Upper lobe of left lung (tissue), 4 donors: Measurements from ENCODE around the gene DCAF17.

Source experiments
- EP300 ChIP-seq, 4 donors: sonication (generic); formaldehyde crosslinking; IDR thresholded peaks; one replicate each; pipeline ENCODE4 v1.5.1; 2017; ENCODE audit warnings: antibody characterized with exemption in 4 of 4, control low read depth in 2 of 4
- POLR2A ChIP-seq, 4 donors: fragments of 450-650 bp; IDR thresholded peaks; one replicate each; pipeline ENCODE4 v1.5.1; 2016 to 2017; ENCODE audit warnings: antibody characterized with exemption in 4 of 4, mild to moderate bottlenecking in 2 of 4
- POLR2AphosphoS5 ChIP-seq, 2 donors: sonication (generic); formaldehyde crosslinking; IDR thresholded peaks; one replicate each; pipeline ENCODE4 v1.5.1; 2017; ENCODE audit warnings: antibody characterized with exemption in 2 of 2
- TF ChIP-seq, protein P1 (sequence below), 6 experiments: fragments of 450-650 bp in 4 of 6; fragments of 200-600 bp in 2 of 6; sonication (generic) in 2 of 6; IDR thresholded peaks; one replicate each; pipeline ENCODE4 v1.5.1; 2016 to 2019; ENCODE audit warnings: antibody characterized with exemption in 6 of 6

DNA sequence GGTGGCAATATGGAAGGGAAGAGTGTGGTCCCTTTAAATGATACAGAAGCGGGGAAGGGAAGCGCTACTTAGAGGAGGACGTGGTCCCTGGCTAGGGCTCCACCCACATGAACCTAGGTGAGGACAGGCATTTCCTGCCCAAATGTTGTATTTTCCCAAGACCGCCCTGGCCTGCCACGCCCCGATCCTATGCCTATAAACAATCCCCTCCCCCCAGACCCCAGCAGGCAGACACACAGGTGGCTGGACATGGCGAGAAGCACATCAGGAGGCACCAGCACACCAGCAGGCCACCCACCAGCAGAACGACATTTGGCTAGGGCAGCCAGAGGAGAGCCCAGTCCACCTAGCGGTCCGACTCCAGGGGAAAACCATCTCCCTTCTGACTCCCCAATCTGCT is 47.4 kb upstream of the DCAF17 start:
- TF ChIP-seq, protein P1, sequence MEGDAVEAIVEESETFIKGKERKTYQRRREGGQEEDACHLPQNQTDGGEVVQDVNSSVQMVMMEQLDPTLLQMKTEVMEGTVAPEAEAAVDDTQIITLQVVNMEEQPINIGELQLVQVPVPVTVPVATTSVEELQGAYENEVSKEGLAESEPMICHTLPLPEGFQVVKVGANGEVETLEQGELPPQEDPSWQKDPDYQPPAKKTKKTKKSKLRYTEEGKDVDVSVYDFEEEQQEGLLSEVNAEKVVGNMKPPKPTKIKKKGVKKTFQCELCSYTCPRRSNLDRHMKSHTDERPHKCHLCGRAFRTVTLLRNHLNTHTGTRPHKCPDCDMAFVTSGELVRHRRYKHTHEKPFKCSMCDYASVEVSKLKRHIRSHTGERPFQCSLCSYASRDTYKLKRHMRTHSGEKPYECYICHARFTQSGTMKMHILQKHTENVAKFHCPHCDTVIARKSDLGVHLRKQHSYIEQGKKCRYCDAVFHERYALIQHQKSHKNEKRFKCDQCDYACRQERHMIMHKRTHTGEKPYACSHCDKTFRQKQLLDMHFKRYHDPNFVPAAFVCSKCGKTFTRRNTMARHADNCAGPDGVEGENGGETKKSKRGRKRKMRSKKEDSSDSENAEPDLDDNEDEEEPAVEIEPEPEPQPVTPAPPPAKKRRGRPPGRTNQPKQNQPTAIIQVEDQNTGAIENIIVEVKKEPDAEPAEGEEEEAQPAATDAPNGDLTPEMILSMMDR (IDR thresholded peaks at IDR 0.05), result no peak
- TF ChIP-seq POLR2AphosphoS5 (IDR thresholded peaks at IDR 0.05) (no peak), POLR2A (IDR thresholded peaks at IDR 0.05) (no peak), EP300 (IDR thresholded peaks at IDR 0.05) (no peak)
